Esophagus squamous epithelium (tissue), 5 donors: ENCODE measurements around the gene TRPV2. TPM values are rescaled to one million over a fixed set of nuclear protein-coding genes. Genes with fewer than 3 reads are reported as not detected.
"Not testable (repeated sequence)": the region's sequence is repeated elsewhere in the genome, so short reads cannot be mapped to it uniquely, and the experiment has no call there.

ENCODE experiments used
- DNase-seq: peaks from one replicate; lab custom pipeline; 2025; lab: John Stamatoyannopoulos, UW
- H3K27ac ChIP-seq, 4 donors: fragments of 200-600 bp; sonication (generic); one replicate each; pipeline ENCODE4 v1.5.1; 2016 to 2019; ENCODE audit warnings: mild to moderate bottlenecking in 1 of 4
- H3K27me3 ChIP-seq, 4 donors: fragments of 200-600 bp; sonication (generic); 1 replicate in 3 of 4; 2 replicates in 1 of 4; pipeline versions ENCODE4 v1.5.1 to v1.6.0; 2017 to 2021; ENCODE audit warnings: antibody characterized with exemption in 1 of 4
- H3K36me3 ChIP-seq, 3 donors: fragments of 200-600 bp; sonication (generic); one replicate each; pipeline ENCODE4 v1.5.1; 2016 to 2019
- H3K4me1 ChIP-seq, 3 donors: fragments of 200-600 bp; sonication (generic); one replicate each; pipeline ENCODE4 v1.5.1; 2017 to 2019
- H3K4me3 ChIP-seq, 4 donors: fragments of 200-600 bp; sonication (generic); 1 replicate in 3 of 4; 2 replicates in 1 of 4; pipeline ENCODE4 v1.5.1; 2016 to 2019; ENCODE audit warnings: mild to moderate bottlenecking in 2 of 4, moderate library complexity in 1 of 4
- H3K9me3 ChIP-seq, 3 donors: fragments of 200-600 bp; sonication (generic); one replicate each; pipeline ENCODE4 v1.5.1; 2016 to 2019
- CTCF ChIP-seq, 6 experiments: fragments of 450-650 bp in 4 of 6; fragments of 200-600 bp in 2 of 6; sonication (generic) in 2 of 6; IDR thresholded peaks; one replicate each; pipeline ENCODE4 v1.5.1; 2016 to 2019; ENCODE audit warnings: antibody characterized with exemption in 6 of 6, mild to moderate bottlenecking in 4 of 6, moderate library complexity in 4 of 6
- POLR2A ChIP-seq, 4 donors: fragments of 450-650 bp; IDR thresholded peaks; one replicate each; pipeline ENCODE4 v1.6.1; 2017; ENCODE audit warnings: antibody characterized with exemption in 4 of 4, mild to moderate bottlenecking in 4 of 4, moderate library complexity in 3 of 4
- WGBS, 2 donors: methylation state at CpG; one replicate each; pipeline ENCODE4 v1.1.5; 2018; 5-methylcytosine and 5-hydroxymethylcytosine counted together
- intact Hi-C: fragments of 100-400 bp; cut with DNase I; formaldehyde crosslinking; loops from one replicate; pipeline ENCODE4 v1.15.0; 2022
- total RNA-seq, 4 donors: library from RNA; depleted of rRNA; stranded (reverse); fragments of >200 nt; gene quantifications; one replicate each; pipeline ENCODE4 v1.1.0, GENCODE V29; 2016
- donor health status: DM: yes; HTN: yes; CAD: no.

TRPV2 gene
- total RNA-seq, 4 donors from 2014 or later, result 1.7 to 8.4 (median 2.5) TPM

GRCh38 chr17:16438557-16439302 is 23.4 kb downstream of the TRPV2 start:
- TF ChIP-seq POLR2A (IDR thresholded peaks at IDR 0.05), result peak in 3 of 4 donors; percentile 78 to 83 (median 79)
- peak in 1 of 6 experiments; percentile 34 for TF ChIP-seq CTCF (IDR thresholded peaks at IDR 0.05)
- H3K27me3 ChIP-seq, result no peaks in the 10 kb centered on the region
- H3K36me3 ChIP-seq, result peaks cover 16 to 35% (median 19%) of the 10 kb centered on the region in 3 donors
- intact Hi-C loops, result no loop called here
- H3K4me1 ChIP-seq, result peaks cover 26 to 51% (median 40%) of the 10 kb centered on the region in 3 donors
- peak overlapping the region; percentile 51 to 88 (median 80) for H3K4me3 ChIP-seq
- peak overlapping the region; percentile 84 to 98 (median 90) for H3K27ac ChIP-seq
- H3K9me3 ChIP-seq, result no peaks in the 10 kb centered on the region
- DNase-seq, result peak; percentile 78
- 0 to 1% methylated on average over 7 to 19 of the region's 46 CpGs for WGBS, 2 donors

DNA sequence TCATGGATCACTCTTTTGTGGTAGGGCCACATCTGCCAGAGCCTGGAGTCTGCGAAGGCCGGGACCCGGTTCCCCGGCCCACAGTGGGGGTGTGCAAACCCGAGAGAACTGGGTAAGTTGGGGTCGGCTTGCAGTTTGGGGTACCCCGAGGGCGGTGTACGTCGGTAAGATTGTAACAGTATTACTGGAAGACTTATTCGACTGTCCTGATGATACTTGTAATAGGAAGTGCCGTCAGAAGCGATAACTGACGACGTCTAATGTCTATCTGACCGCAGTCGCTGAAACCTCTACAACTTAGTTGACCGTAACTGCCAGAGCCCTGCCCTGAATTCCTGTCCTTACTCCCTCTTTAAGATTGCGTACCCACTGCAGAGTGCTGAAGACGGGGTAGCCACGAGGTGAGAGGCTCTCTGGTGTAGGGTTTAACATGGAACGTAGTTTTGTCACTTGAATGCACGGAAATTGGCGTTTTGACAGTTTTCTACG is 24.0 kb downstream of the TRPV2 start:
- peaks cover 19 to 41% (median 21%) of the 10 kb centered on the region in 3 donors for H3K36me3 ChIP-seq
- peaks cover 26 to 57% (median 44%) of the 10 kb centered on the region in 3 donors for H3K4me1 ChIP-seq
- no peaks in the 10 kb centered on the region for H3K27me3 ChIP-seq
- H3K9me3 ChIP-seq, result no peaks in the 10 kb centered on the region
- DNase-seq, result no peak
- H3K27ac ChIP-seq, result peak overlapping the region; percentile 84 to 98 (median 90)
- peak overlapping the region; percentile 51 to 88 (median 80) for H3K4me3 ChIP-seq
- intact Hi-C loops, result no loop called here
- no peak for TF ChIP-seq CTCF (IDR thresholded peaks at IDR 0.05)
- no peak for TF ChIP-seq POLR2A (IDR thresholded peaks at IDR 0.05)
- WGBS, 2 donors, result 0% methylated on average over 9 to 20 of the region's 25 CpGs

DNA sequence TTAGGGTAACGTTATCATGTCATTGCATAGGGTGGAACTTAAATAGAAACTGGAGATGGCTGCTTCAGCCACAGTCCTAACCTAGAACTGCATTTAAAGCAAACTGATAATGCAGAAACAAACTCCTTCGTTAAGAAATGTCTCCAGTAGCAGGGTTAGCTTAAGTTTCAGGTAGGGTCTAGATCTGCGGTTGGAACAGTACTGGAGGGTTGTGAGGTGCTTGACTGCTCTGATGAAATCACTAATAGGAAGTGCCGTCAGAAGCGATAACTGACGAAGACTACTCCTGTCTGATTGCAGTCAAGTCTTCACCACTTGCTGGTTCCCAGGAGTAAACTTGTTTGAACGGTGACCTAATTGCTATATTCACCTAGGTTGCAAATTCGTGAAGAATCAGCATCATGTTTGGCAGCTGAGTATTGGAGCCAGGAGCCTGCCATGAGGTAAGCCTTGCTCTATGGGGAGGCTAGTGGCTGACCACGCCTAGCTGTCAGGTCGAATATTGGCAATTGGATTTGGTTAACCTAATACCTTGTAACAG is 24.5 kb downstream of the TRPV2 start:
- Histone ChIP-seq H3K9me3 (no peaks in the 10 kb centered on the region), H3K4me1 (peaks cover 26 to 63% (median 47%) of the 10 kb centered on the region in 3 donors), H3K27ac (peak overlapping the region; percentile 84 to 98 (median 90)), H3K27me3 (no peaks in the 10 kb centered on the region), H3K36me3 (peaks cover 19 to 45% (median 21%) of the 10 kb centered on the region in 3 donors), H3K4me3 (peak overlapping the region; percentile 51 to 88 (median 80))
- no peak for DNase-seq
- 2 to 4% methylated on average over 8 to 10 of the region's 10 CpGs for WGBS, 2 donors
- no peak for TF ChIP-seq CTCF (IDR thresholded peaks at IDR 0.05)
- no peak for TF ChIP-seq POLR2A (IDR thresholded peaks at IDR 0.05)
- intact Hi-C loops, result no loop called here

DNA sequence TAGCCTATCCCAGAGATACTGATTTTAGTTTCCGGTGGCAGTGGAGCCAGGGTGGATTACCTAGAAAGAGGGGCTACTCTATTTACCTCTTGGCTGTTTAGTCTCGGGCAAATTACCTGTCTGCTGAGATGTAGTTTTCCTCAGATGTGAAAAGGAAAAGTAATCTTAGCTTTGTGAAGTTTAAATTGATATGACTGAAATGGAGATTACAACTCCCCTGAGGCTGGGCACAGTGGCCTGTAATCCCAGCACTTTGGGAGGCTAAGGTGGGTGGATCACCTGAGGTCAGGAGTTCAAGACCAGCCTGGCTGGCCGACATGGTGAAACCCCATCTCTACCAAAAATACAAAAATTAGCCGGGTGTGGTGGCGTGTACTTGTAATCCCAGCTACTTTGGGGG is 25.0 kb downstream of the TRPV2 start:
- peaks cover 19 to 48% (median 21%) of the 10 kb centered on the region in 3 donors for H3K36me3 ChIP-seq
- H3K4me1 ChIP-seq, result peaks cover 26 to 67% (median 49%) of the 10 kb centered on the region in 3 donors
- peak overlapping the region; percentile 84 to 98 (median 90) for H3K27ac ChIP-seq
- intact Hi-C loops, H3K9me3 ChIP-seq, H3K27me3 ChIP-seq, DNase-seq: not testable (repeated sequence)
- peak overlapping the region; percentile 51 to 88 (median 80) for H3K4me3 ChIP-seq
- 19 to 33% methylated on average over 5 of the region's 5 CpGs for WGBS, 2 donors

- Histone ChIP-seq H3K4me1 (peaks cover 26 to 74% (median 53%) of the 10 kb centered on the region in 3 donors), H3K27ac (peak overlapping the region in 3 of 4 donors; percentile 84 to 98 (median 90)), H3K9me3 (no peaks in the 10 kb centered on the region), H3K36me3 (peaks cover 19 to 54% (median 21%) of the 10 kb centered on the region in 3 donors), H3K27me3 (no peaks in the 10 kb centered on the region), H3K4me3 (peak overlapping the region in 3 of 4 donors; percentile 76 to 88 (median 83))
- 41 to 45% methylated on average over 3 of the region's 3 CpGs for WGBS, 2 donors
- DNase-seq, result no peak
- TF ChIP-seq CTCF (IDR thresholded peaks at IDR 0.05) (no peak), POLR2A (IDR thresholded peaks at IDR 0.05) (no peak)
- intact Hi-C loops, result no loop called here
Observed at GRCh38 chr17:16440901-16441629, 25.7 kb downstream of the TRPV2 start.
